ENCODE data around the gene PLOD1. TPM values are rescaled to one million over a fixed set of nuclear protein-coding genes. Genes with fewer than 3 reads are reported as not detected.
"Not testable (repeated sequence)": the region's sequence is repeated elsewhere in the genome, so short reads cannot be mapped to it uniquely, and the experiment has no call there.

PLOD1 gene
- total and polyA plus RNA-seq, 4 donors = 48.0 to 82.9 (median 63.9) TPM

DNA sequence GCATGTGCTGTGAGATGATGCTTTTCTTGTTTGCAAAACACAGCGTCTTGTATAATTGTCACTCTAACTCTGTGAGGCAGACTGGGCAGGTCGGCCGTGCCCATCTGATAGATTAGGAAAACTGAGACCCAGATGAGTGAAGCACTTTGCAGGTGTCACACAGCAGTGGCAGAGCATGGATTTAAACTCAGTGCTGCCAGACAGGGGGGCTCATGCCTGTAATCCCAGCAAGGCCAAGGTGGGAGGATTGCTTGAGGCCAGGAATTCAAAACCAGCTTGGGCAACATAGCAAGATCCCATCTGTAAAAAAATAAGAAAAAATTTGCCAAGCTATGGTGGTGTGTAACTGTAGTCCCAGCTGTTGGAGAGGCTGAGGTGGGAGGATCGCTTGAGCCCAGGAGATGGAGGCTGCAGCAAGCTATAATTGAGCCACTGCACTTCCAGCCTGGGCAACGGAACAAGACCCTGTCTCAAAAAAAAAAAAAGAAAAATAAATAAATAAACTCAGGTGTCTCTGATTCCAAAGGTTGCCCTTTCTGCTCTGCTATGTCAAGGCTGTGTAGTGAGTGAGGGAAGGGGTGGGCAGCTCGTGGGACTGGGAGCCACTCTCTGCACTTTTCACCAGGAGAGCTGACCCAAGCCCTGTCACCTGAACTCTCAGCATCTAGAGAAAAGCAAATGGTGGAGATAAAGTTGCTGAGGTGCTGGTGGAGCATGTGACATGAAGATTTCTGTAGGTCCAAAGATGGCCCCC lies 42.9 kb upstream of the PLOD1 start:
- DNase-seq (ENCODE audit: low spot score) = no peak
- no peak overlapping the region for H3K9ac ChIP-seq (ENCODE audit: low read depth in 1 of 2, low read length in 2 of 2)
- no peaks in the 10 kb centered on the region for H3K36me3 ChIP-seq (ENCODE audit: control insufficient read depth in 4 of 4, insufficient read depth in 3 of 4, low read depth in 1 of 4, low read length in 3 of 4)
- no peak overlapping the region for H3K27ac ChIP-seq (ENCODE audit: low read depth in 1 of 2, low read length in 2 of 2)
- no peaks in the 10 kb centered on the region for H3K27me3 ChIP-seq (ENCODE audit: control insufficient read depth in 4 of 4, insufficient read depth in 4 of 4, low read length in 3 of 4)
- H3K4me3 ChIP-seq (ENCODE audit: low read depth in 1 of 3, low read length in 3 of 3) = no peak overlapping the region
- 82% methylated on average over 6 of the region's 6 CpGs for WGBS
- TF ChIP-seq RAD21 (IDR thresholded peaks at IDR 0.05) = no peak
- no peak for TF ChIP-seq SP1 (IDR thresholded peaks at IDR 0.05)
- TF ChIP-seq EGR1 (IDR thresholded peaks at IDR 0.05; ENCODE audit: low read depth in 2 of 2) = no peak
- TF ChIP-seq YY1 (IDR thresholded peaks at IDR 0.05) = no peak
- H3K4me1 ChIP-seq (ENCODE audit: control insufficient read depth in 4 of 4, insufficient read depth in 4 of 4, low read length in 3 of 4) = peaks cover 0 to 4% (median 0%) of the 10 kb centered on the region in 4 donors
- no peaks in the 10 kb centered on the region for H3K9me3 ChIP-seq (ENCODE audit: control insufficient read depth in 4 of 4, low read length in 3 of 4)

DNA sequence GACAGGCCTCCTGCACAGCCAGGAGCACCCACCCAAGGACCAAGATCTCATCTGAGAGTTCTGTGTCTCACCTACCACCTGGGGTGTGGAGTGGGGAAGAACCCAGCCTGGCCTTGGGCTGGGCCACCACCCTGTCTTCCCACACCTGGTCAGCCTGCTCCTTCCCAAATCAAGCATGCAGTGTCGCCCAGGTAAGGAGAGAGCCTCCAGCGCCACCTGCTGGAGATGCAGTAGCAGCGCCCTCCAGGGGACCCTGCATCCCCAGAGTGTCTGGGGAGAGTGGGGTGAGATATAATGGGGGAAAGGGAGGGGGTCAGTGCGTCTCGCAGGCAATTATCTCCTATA lies 40.6 kb upstream of the PLOD1 start:
- no peak for TF ChIP-seq NR2F2 (IDR thresholded peaks at IDR 0.05)
- no peak for TF ChIP-seq HNF4G (IDR thresholded peaks at IDR 0.05)
- TF ChIP-seq, protein P1, sequence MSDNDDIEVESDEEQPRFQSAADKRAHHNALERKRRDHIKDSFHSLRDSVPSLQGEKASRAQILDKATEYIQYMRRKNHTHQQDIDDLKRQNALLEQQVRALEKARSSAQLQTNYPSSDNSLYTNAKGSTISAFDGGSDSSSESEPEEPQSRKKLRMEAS (IDR thresholded peaks at IDR 0.05) = no peak
- no peak for TF ChIP-seq RXRA (IDR thresholded peaks at IDR 0.05)
- peak; percentile 94 to 95 for TF ChIP-seq RAD21 (IDR thresholded peaks at IDR 0.05)
- TF ChIP-seq GABPA (IDR thresholded peaks at IDR 0.05 in 1 of 2, conservative IDR thresholded peaks at IDR 0.05 in 1 of 2) = no peak
- TF ChIP-seq FOXA2 (IDR thresholded peaks at IDR 0.05) = no peak
- TF ChIP-seq JUND (IDR thresholded peaks at IDR 0.05) = no peak
- TF ChIP-seq, protein P2, sequence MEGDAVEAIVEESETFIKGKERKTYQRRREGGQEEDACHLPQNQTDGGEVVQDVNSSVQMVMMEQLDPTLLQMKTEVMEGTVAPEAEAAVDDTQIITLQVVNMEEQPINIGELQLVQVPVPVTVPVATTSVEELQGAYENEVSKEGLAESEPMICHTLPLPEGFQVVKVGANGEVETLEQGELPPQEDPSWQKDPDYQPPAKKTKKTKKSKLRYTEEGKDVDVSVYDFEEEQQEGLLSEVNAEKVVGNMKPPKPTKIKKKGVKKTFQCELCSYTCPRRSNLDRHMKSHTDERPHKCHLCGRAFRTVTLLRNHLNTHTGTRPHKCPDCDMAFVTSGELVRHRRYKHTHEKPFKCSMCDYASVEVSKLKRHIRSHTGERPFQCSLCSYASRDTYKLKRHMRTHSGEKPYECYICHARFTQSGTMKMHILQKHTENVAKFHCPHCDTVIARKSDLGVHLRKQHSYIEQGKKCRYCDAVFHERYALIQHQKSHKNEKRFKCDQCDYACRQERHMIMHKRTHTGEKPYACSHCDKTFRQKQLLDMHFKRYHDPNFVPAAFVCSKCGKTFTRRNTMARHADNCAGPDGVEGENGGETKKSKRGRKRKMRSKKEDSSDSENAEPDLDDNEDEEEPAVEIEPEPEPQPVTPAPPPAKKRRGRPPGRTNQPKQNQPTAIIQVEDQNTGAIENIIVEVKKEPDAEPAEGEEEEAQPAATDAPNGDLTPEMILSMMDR (IDR thresholded peaks at IDR 0.05; ENCODE audit: low read depth, low read length, missing input control) = peak; percentile 90
- TF ChIP-seq FOXA1 (IDR thresholded peaks at IDR 0.05) = no peak
- TF ChIP-seq HNF4A (conservative IDR thresholded peaks at IDR 0.05) = no peak
- TF ChIP-seq, protein P3, sequence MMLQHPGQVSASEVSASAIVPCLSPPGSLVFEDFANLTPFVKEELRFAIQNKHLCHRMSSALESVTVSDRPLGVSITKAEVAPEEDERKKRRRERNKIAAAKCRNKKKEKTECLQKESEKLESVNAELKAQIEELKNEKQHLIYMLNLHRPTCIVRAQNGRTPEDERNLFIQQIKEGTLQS (IDR thresholded peaks at IDR 0.05) = no peak
- TF ChIP-seq, protein P4, sequence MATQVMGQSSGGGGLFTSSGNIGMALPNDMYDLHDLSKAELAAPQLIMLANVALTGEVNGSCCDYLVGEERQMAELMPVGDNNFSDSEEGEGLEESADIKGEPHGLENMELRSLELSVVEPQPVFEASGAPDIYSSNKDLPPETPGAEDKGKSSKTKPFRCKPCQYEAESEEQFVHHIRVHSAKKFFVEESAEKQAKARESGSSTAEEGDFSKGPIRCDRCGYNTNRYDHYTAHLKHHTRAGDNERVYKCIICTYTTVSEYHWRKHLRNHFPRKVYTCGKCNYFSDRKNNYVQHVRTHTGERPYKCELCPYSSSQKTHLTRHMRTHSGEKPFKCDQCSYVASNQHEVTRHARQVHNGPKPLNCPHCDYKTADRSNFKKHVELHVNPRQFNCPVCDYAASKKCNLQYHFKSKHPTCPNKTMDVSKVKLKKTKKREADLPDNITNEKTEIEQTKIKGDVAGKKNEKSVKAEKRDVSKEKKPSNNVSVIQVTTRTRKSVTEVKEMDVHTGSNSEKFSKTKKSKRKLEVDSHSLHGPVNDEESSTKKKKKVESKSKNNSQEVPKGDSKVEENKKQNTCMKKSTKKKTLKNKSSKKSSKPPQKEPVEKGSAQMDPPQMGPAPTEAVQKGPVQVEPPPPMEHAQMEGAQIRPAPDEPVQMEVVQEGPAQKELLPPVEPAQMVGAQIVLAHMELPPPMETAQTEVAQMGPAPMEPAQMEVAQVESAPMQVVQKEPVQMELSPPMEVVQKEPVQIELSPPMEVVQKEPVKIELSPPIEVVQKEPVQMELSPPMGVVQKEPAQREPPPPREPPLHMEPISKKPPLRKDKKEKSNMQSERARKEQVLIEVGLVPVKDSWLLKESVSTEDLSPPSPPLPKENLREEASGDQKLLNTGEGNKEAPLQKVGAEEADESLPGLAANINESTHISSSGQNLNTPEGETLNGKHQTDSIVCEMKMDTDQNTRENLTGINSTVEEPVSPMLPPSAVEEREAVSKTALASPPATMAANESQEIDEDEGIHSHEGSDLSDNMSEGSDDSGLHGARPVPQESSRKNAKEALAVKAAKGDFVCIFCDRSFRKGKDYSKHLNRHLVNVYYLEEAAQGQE (IDR thresholded peaks at IDR 0.05) = peak; percentile 33
- TF ChIP-seq YY1 (IDR thresholded peaks at IDR 0.05) = no peak
- TF ChIP-seq SP1 (IDR thresholded peaks at IDR 0.05) = no peak
- no peak for TF ChIP-seq TAF1 (conservative IDR thresholded peaks at IDR 0.05)
- TF ChIP-seq, protein P5, sequence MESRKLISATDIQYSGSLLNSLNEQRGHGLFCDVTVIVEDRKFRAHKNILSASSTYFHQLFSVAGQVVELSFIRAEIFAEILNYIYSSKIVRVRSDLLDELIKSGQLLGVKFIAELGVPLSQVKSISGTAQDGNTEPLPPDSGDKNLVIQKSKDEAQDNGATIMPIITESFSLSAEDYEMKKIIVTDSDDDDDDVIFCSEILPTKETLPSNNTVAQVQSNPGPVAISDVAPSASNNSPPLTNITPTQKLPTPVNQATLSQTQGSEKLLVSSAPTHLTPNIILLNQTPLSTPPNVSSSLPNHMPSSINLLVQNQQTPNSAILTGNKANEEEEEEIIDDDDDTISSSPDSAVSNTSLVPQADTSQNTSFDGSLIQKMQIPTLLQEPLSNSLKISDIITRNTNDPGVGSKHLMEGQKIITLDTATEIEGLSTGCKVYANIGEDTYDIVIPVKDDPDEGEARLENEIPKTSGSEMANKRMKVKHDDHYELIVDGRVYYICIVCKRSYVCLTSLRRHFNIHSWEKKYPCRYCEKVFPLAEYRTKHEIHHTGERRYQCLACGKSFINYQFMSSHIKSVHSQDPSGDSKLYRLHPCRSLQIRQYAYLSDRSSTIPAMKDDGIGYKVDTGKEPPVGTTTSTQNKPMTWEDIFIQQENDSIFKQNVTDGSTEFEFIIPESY (IDR thresholded peaks at IDR 0.05) = no peak
- no peak for TF ChIP-seq EGR1 (IDR thresholded peaks at IDR 0.05; ENCODE audit: low read depth in 2 of 2)
- WGBS = 2% methylated on average over 5 of the region's 5 CpGs
- Histone ChIP-seq H3K27ac (ENCODE audit: low read depth in 1 of 2, low read length in 2 of 2) (peak overlapping the region in 1 of 2 donors; percentile 29), H3K36me3 (ENCODE audit: control insufficient read depth in 4 of 4, insufficient read depth in 3 of 4, low read depth in 1 of 4, low read length in 3 of 4) (no peaks in the 10 kb centered on the region), H3K9me3 (ENCODE audit: control insufficient read depth in 4 of 4, low read length in 3 of 4) (no peaks in the 10 kb centered on the region), H3K4me3 (ENCODE audit: low read depth in 1 of 3, low read length in 3 of 3) (no peak overlapping the region), H3K4me1 (ENCODE audit: control insufficient read depth in 4 of 4, insufficient read depth in 4 of 4, low read length in 3 of 4) (peaks cover 0 to 4% (median 2%) of the 10 kb centered on the region in 4 donors), H3K27me3 (ENCODE audit: control insufficient read depth in 4 of 4, insufficient read depth in 4 of 4, low read length in 3 of 4) (peaks cover 0 to 2% (median 0%) of the 10 kb centered on the region in 4 donors), H3K9ac (ENCODE audit: low read depth in 1 of 2, low read length in 2 of 2) (no peak overlapping the region)
- DNase-seq (ENCODE audit: low spot score) = peak; percentile 85

DNA sequence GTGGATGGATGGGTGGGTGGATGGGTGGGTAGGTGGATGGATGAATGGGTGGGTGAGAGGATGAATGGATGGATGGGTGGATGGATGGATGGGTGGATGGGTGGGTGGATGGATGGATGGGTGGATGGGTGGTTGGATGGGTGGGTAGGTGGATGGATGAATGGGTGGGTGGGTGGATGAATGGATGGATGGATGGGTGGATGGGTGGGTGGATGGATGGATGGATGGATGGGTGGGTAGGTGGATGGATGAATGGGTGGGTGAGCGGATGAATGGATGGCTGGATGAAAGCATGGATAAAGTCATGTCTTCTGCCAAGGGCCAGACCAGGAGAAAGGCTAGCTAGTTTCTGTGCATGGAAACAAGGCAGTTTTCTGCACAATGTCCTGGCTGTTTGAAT lies 40.0 kb upstream of the PLOD1 start:
- H3K4me3 ChIP-seq (ENCODE audit: low read depth in 1 of 3, low read length in 3 of 3); H3K4me1 ChIP-seq (ENCODE audit: control insufficient read depth in 4 of 4, insufficient read depth in 4 of 4, low read length in 3 of 4); H3K9me3 ChIP-seq (ENCODE audit: control insufficient read depth in 4 of 4, low read length in 3 of 4); H3K36me3 ChIP-seq (ENCODE audit: control insufficient read depth in 4 of 4, insufficient read depth in 3 of 4, low read depth in 1 of 4, low read length in 3 of 4); H3K27me3 ChIP-seq (ENCODE audit: control insufficient read depth in 4 of 4, insufficient read depth in 4 of 4, low read length in 3 of 4); H3K9ac ChIP-seq (ENCODE audit: low read depth in 1 of 2, low read length in 2 of 2); H3K27ac ChIP-seq (ENCODE audit: low read depth in 1 of 2, low read length in 2 of 2); DNase-seq (ENCODE audit: low spot score): not testable (repeated sequence)
- 46% methylated on average over 1 of the region's 1 CpG for WGBS
